Coronary artery (tissue), 2 donors: Measurements from ENCODE around the gene CTSO.

Experiments used
- DNase-seq: peaks from one replicate; pipeline ENCODE4 v3.0.0-alpha.2; 2017; ENCODE audit warnings: low spot score
- H3K27ac ChIP-seq, 2 donors: fragments of 200-600 bp; sonication (generic); one replicate each; pipeline ENCODE4 v1.5.1; 2016 to 2019
- H3K4me3 ChIP-seq: fragments of 200-600 bp; sonication (generic); 2 replicates; pipeline ENCODE4 v1.5.1; 2016; ENCODE audit warnings: mild to moderate bottlenecking, moderate library complexity
- TF ChIP-seq, protein P1 (sequence below): fragments of 200-600 bp; sonication (generic); IDR thresholded peaks from one replicate; pipeline ENCODE4 v1.5.1; 2019; ENCODE audit warnings: antibody characterized with exemption

Gene CTSO

DNA sequence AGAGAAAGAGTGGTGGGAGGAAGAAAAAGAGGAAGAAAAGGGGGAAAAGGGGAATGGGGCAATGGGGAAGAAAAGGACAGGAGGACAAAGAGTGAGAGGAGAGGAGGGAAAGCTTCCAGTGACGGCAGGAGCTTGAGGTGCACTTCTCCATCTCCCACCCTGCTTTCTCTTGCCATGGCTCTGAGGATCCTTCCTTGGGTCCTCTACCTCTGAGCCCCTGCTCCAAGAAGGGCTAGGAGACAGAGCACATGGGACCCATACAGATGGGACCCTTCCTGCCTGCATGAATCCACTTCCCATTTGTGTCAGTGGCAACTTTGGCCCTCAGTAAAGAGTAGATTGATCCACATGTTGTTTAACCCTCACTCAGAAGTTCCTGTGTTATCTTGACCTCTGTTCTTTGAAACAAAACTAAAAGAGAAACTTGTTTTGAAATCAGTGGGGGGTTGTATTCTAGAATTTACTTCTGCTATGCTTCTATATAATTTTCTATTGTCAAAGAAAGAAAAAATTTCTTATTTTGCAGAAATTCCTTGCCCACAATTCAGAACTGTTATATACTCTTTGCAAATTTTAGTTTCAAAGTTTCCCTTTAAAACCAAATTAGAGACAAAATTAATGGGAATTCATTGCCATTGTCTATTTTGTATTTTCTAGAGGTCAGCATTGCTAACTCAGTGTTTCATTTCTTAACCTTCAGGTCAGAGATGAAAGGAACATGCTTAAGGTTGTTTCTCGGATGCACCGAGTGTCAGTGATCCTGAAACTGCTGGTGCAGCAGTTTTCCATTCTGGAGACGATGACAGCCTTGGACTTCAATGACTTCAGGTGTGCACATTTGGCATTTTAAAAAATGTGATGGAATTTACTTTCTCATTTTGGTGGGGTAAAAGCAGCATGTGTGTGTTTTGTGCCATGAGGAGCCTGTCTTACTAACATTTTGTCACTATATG lies 45.2 kb downstream of the CTSO start:
- TF ChIP-seq, protein P1, sequence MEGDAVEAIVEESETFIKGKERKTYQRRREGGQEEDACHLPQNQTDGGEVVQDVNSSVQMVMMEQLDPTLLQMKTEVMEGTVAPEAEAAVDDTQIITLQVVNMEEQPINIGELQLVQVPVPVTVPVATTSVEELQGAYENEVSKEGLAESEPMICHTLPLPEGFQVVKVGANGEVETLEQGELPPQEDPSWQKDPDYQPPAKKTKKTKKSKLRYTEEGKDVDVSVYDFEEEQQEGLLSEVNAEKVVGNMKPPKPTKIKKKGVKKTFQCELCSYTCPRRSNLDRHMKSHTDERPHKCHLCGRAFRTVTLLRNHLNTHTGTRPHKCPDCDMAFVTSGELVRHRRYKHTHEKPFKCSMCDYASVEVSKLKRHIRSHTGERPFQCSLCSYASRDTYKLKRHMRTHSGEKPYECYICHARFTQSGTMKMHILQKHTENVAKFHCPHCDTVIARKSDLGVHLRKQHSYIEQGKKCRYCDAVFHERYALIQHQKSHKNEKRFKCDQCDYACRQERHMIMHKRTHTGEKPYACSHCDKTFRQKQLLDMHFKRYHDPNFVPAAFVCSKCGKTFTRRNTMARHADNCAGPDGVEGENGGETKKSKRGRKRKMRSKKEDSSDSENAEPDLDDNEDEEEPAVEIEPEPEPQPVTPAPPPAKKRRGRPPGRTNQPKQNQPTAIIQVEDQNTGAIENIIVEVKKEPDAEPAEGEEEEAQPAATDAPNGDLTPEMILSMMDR, result no peak
- DNase-seq, result no peak
- Histone ChIP-seq H3K27ac (no peak overlapping the region), H3K4me3 (no peak overlapping the region)

DNA sequence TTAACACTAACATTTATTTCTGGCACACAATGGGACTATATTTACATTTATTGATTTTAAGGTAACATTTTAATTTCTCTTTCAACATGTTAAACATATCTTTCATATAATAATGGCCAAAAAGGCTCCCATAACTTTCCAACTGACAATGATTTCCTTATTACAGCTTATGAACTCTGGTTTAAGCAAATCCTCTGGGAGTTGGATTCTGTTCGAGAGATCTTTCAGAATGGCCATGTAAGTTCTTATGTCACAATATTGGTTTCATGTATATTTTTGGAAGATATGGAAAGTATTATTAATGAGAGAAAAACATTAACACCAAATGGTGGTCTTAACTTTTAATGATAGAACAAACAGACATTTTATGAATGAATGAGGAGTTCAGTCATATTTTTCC lies 46.1 kb downstream of the CTSO start:
- TF ChIP-seq, protein P1, result no peak
- no peak for DNase-seq

DNA sequence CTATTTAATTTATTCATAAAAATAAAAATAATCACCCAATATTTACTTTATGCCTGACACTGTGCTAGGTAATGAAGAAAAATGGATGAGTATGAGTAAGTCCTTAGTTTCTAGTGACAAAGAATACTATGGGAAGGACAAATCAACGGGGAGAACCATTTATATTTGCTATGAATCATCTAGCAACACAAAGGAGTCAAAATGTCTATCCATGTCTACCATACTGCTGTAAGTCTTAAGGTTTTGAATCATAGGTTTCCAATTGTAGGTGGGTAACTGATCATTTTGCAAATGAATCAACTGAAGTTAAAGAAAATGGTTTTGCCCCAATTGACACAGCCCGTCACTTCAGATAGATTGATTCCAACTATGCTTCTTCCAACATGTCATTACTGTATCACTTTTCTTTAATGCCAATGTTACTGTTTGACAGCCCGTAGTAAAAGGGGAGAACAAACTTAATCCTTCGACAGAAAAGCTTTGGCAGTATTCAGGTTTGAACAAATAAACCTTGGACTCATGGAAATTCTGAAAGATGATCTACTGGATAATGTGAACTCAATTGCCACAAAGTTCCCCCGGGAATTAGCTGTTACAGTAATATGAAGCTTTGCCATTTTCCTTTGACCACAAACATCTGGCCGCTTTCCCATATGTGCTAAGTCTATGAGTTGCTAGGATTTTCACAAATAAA lies 47.0 kb downstream of the CTSO start:
- DNase-seq, result no peak
- H3K27ac ChIP-seq, result no peak overlapping the region
- TF ChIP-seq, protein P1, result no peak

More for the DNA sequence above, 46.1 kb downstream of the CTSO start:
- H3K4me3 ChIP-seq, result no peak overlapping the region
- H3K27ac ChIP-seq, result no peak overlapping the region

DNA sequence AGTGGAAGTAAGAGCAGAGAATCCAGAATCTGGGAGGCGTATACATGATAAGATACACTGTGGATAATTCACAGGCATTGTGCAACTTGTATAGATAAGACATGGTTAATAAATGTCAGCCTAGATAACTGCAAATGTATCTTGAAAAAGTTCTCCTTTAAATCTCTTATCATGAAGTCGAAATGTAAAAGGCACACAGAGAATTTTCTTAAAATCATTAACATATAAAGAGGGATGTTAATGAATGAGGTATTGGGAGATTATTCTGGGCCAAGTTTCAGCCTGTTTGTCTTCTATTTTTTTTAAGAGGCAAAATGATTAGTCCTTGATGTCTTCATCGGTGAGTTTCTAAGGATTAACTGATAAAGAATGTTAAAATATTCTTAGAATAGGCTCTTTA lies 49.3 kb downstream of the CTSO start:
- no peak for DNase-seq

More for the DNA sequence above, 47.0 kb downstream of the CTSO start:
- no peak overlapping the region for H3K4me3 ChIP-seq

DNA sequence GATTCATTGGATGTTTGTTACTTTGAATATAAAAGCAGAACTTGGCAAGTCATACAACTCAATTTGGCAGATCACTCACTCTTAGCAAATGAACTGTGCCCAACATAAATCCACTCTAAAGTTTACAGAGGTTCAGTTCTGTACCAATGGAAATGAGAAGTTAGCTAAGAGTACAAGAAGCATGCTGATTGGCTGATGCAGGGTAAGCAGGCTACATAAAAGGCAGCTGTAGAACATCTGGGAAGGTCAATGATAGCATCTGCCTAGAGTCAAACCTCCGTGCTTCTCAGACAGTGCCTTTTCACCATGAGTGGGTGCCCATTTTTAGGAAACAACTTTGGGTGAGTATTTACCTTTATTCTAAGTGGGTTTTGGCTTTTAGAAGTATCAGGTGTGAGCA lies 50.2 kb downstream of the CTSO start, which contains the start of gene TDO2:
Gene TDO2, plus strand, starts transcription at position 244 of the 400 bp plus-strand sequence. Its CDS starts 63 bp downstream, at position 307.
- no peak within 1 kb of the TSS for H3K27ac ChIP-seq
- DNase-seq, result no peak
- TF ChIP-seq, protein P1, result no peak
- H3K4me3 ChIP-seq, result no peak within 1 kb of the TSS

More for the DNA sequence above, 49.3 kb downstream of the CTSO start:
- Histone ChIP-seq H3K27ac (no peak overlapping the region), H3K4me3 (no peak overlapping the region)
- TF ChIP-seq, protein P1, result no peak

DNA sequence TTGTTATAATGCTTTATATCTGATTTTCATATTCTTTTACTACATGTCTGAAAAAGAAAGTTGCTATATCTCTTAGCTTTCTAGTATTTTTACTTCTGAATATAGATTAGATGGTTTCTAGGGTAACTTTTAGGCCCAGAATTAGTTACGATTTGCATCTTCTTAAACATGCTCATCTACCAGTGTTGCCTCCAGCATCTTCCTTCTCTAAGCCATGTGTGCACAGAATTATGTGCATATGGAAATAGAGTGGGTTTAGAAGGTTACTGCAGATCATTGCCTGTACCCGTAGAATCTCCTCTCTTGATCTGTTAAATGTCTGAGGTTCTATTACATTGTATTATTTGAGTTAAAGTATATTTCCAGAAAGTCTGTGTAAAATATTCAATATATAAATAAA lies 52.7 kb downstream of the CTSO start:
- no peak overlapping the region for H3K27ac ChIP-seq
- H3K4me3 ChIP-seq, result no peak overlapping the region
- DNase-seq, result no peak
- TF ChIP-seq, protein P1, result no peak
